ENCODE data around the gene TERT.

DNA sequence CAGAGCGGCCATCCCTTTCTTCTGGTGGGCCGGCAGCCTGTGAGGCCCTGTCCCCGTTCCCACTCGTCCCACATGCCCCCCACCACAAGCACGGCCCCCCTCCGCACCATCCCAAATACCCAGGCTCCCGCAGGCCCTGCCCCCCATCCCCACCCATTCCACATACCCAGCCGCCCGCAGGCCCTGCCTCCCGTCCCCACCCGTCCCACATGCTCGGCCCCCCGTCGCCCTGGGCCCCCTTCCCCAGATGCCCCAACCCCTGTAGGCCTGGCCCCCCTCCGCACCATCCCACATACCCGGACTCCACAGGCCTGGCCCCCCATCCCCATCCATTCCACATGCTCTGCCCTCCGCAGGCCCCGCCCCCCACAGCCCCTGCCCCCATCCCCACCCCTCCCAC lies 82.0 kb downstream of the TERT start:
- TF ChIP-seq RAD21 (IDR thresholded peaks at IDR 0.05; ENCODE audit: low read length) (no peak), CEBPB (IDR thresholded peaks at IDR 0.05; ENCODE audit: low read depth, low read length) (no peak), CTCF (conservative IDR thresholded peaks at IDR 0.05; ENCODE audit: low read depth, low read length) (no peak), MAZ (IDR thresholded peaks at IDR 0.05; ENCODE audit: borderline replicate concordance, low read depth, low read length) (no peak), POLR2A (IDR thresholded peaks at IDR 0.05; ENCODE audit: low read depth, low read length) (no peak), SMC3 (IDR thresholded peaks at IDR 0.05; ENCODE audit: low read depth, low read length) (no peak)
